ENCODE results near the gene FMO4.
"Not testable (repeated sequence)": the region's sequence is repeated elsewhere in the genome, so short reads cannot be mapped to it uniquely, and the experiment has no call there.

Gene FMO4

DNA sequence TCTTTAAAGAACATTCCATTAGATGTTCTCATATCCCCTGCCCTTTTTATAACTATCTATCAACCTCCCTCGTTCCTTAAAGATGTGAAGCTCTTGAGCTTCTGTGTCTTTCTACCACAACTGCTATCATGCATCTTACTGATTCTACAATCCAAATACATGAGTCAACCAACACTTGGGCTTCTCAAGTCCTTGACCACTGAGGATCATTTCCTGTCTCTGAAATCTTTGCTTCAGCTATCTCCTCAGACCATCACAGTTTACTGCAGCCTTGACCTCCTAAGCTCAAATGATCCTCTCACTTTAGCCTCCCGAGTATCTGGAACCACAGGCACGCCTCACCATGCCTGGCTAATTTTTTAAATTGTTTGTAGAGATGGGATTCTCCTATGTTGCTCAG, 75.2 kb downstream of the FMO4 start:
- no peak overlapping the region for H2AFZ ChIP-seq (ENCODE audit: low read length)
- DNase-seq: no peak

DNA sequence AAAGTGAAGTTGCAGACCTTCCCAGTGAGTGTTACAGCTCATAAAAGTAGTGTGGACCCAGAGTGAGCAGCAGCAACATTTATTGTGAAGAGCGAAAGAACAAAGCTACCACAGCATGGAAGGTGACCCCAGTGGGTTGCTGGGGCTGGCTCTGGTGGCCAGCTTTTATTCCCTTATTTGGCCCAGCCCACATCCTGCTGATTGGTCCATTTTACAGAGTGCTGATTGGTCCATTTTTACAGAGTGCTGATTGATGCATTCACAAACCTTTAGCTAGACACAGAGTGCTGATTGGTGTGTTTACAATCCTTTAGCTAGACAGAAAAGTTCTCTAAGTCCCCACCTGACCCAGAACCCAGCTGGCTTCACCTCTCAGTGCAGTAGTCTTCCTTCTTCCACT, 76.8 kb downstream of the FMO4 start:
- not testable (repeated sequence) for H3F3A ChIP-seq (ENCODE audit: insufficient read depth, low read length); H3K4me2 ChIP-seq (ENCODE audit: low read depth, low read length); H3K9me2 ChIP-seq (replicated peaks; ENCODE audit: insufficient read depth, low read length); H3K36me3 ChIP-seq (replicated peaks; ENCODE audit: insufficient read depth, low read length); H2AFZ ChIP-seq (ENCODE audit: low read length); H3K4me1 ChIP-seq (ENCODE audit: low read length); H4K20me1 ChIP-seq (ENCODE audit: insufficient read depth, low read length); H3K4me3 ChIP-seq (ENCODE audit: low read length); H3K9me3 ChIP-seq (replicated peaks; ENCODE audit: insufficient read depth, low read length); DNase-seq; H3K27me3 ChIP-seq (replicated peaks; ENCODE audit: insufficient read depth, low read length); H3K9ac ChIP-seq (ENCODE audit: low read length); H3K27ac ChIP-seq (ENCODE audit: low read length); H3K79me2 ChIP-seq (ENCODE audit: low read length)

More for the DNA sequence above, 75.2 kb downstream of the FMO4 start:
- Histone ChIP-seq H3K27ac (ENCODE audit: low read length) (no peak overlapping the region), H3K27me3 (replicated peaks; ENCODE audit: insufficient read depth, low read length) (no peaks in the 10 kb centered on the region), H3K4me2 (ENCODE audit: low read depth, low read length) (no peak overlapping the region), H3K79me2 (ENCODE audit: low read length) (no peaks in the 10 kb centered on the region), H3K9me3 (replicated peaks; ENCODE audit: insufficient read depth, low read length) (no peaks in the 10 kb centered on the region), H4K20me1 (ENCODE audit: insufficient read depth, low read length) (no peaks in the 10 kb centered on the region), H3K36me3 (replicated peaks; ENCODE audit: insufficient read depth, low read length) (no peaks in the 10 kb centered on the region), H3K4me1 (ENCODE audit: low read length) (no peaks in the 10 kb centered on the region), H3K9me2 (replicated peaks; ENCODE audit: insufficient read depth, low read length) (no peaks in the 10 kb centered on the region), H3F3A (ENCODE audit: insufficient read depth, low read length) (no peaks in the 10 kb centered on the region), H3K4me3 (ENCODE audit: low read length) (no peak overlapping the region), H3K9ac (ENCODE audit: low read length) (no peak overlapping the region)
- TF ChIP-seq EZH2 (optimal IDR thresholded peaks at IDR 0.05; ENCODE audit: low read depth, low read length): no peak
- TF ChIP-seq, protein P1, sequence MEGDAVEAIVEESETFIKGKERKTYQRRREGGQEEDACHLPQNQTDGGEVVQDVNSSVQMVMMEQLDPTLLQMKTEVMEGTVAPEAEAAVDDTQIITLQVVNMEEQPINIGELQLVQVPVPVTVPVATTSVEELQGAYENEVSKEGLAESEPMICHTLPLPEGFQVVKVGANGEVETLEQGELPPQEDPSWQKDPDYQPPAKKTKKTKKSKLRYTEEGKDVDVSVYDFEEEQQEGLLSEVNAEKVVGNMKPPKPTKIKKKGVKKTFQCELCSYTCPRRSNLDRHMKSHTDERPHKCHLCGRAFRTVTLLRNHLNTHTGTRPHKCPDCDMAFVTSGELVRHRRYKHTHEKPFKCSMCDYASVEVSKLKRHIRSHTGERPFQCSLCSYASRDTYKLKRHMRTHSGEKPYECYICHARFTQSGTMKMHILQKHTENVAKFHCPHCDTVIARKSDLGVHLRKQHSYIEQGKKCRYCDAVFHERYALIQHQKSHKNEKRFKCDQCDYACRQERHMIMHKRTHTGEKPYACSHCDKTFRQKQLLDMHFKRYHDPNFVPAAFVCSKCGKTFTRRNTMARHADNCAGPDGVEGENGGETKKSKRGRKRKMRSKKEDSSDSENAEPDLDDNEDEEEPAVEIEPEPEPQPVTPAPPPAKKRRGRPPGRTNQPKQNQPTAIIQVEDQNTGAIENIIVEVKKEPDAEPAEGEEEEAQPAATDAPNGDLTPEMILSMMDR (IDR thresholded peaks at IDR 0.05; ENCODE audit: low read length): no peak
- no peak for TF ChIP-seq EZH2phosphoT487 (IDR thresholded peaks at IDR 0.05; ENCODE audit: low read length)
